CD4-positive, alpha-beta T cell (primary cell): ENCODE measurements around the gene RBMS1. TPM values are rescaled to one million over a fixed set of nuclear protein-coding genes. Genes with fewer than 3 reads are reported as not detected.

Experiments
- ATAC-seq: fragments of 200-7000 bp; cut with Tn5 transposase; one replicate; pipeline ENCODE4 v1.10.0; 2022; ENCODE audit warnings: mild to moderate bottlenecking; ENCODE audit not compliant: poor library complexity
- CTCF ChIA-PET: fragments of 350-600 bp; sonication (Branson Sonifier 250); formaldehyde crosslinking; loops from one replicate; lab custom pipeline; 2021; ENCODE audit warnings: antibody characterized with exemption, inconsistent platforms; lab: Charles Lee
- POLR2A ChIA-PET: fragments of 350-600 bp; sonication (Branson Sonifier 250); formaldehyde crosslinking; loops from one replicate; lab custom pipeline; 2021; ENCODE audit warnings: antibody characterized with exemption, inconsistent platforms; lab: Charles Lee
- DNase-seq, 14 experiments: peaks; one replicate each; pipeline ENCODE4 v3.0.0-alpha.2; 2013 to 2020; ENCODE audit warnings: mixed read lengths in 2 of 14
- H3K27ac ChIP-seq, 2 donors: one replicate each; pipeline versions ENCODE4 v1.5.1 to v1.7.0; 2013; ENCODE audit warnings: low read length in 2 of 2, low read depth in 1 of 2, mild to moderate bottlenecking in 1 of 2
- H3K27me3 ChIP-seq, 2 experiments: 1 replicate in 1 of 2; 2 replicates in 1 of 2; pipeline versions ENCODE4 v1.6.1 to v1.7.0; 2013; ENCODE audit warnings: low read length in 2 of 2, control low read depth in 1 of 2, mild to moderate bottlenecking in 1 of 2, moderate library complexity in 1 of 2; ENCODE audit not compliant: insufficient read depth in 2 of 2, control insufficient read depth in 1 of 2
- H3K36me3 ChIP-seq: one replicate; pipeline ENCODE4 v1.6.1; 2013; ENCODE audit warnings: low read length, control low read depth; ENCODE audit not compliant: insufficient read depth
- H3K4me1 ChIP-seq: one replicate; pipeline ENCODE4 v1.6.1; 2013; ENCODE audit warnings: low read length, control low read depth; ENCODE audit not compliant: insufficient read depth
- H3K4me3 ChIP-seq: one replicate; pipeline ENCODE4 v1.5.1; 2013; ENCODE audit warnings: mild to moderate bottlenecking, low read length, moderate library complexity
- H3K9me3 ChIP-seq, 2 experiments: 1 replicate in 1 of 2; 2 replicates in 1 of 2; pipeline versions ENCODE4 v1.6.1 to v1.7.0; 2013; ENCODE audit warnings: low read length in 2 of 2, mild to moderate bottlenecking in 2 of 2, control low read depth in 1 of 2, moderate library complexity in 1 of 2; ENCODE audit not compliant: control insufficient read depth in 1 of 2, insufficient read depth in 1 of 2
- H3K27ac Mint-ChIP-seq: one replicate; pipeline ENCODE4 v1.8.0; 2020; ENCODE audit warnings: mixed read lengths
- H3K27me3 Mint-ChIP-seq: one replicate; pipeline ENCODE4 v1.8.0; 2021; ENCODE audit warnings: mixed read lengths
- H3K36me3 Mint-ChIP-seq: one replicate; pipeline ENCODE4 v1.8.0; 2021; ENCODE audit warnings: low read depth, mixed read lengths
- H3K4me1 Mint-ChIP-seq: one replicate; pipeline ENCODE4 v1.8.0; 2021; ENCODE audit warnings: low read depth, mixed read lengths
- H3K4me3 Mint-ChIP-seq: one replicate; pipeline ENCODE4 v1.8.0; 2020; ENCODE audit warnings: mild to moderate bottlenecking, mixed read lengths
- H3K9me3 Mint-ChIP-seq: one replicate; pipeline ENCODE4 v1.8.0; 2020; ENCODE audit warnings: mixed read lengths
- intact Hi-C, 2 experiments: fragments of 100-400 bp; cut with DNase I in 1 of 2; cut with micrococcal nuclease in 1 of 2; formaldehyde crosslinking; loops; one replicate each; pipeline versions ENCODE4 v1.15.1 to v1.9.0; 2023 to 2025; cut with DNase I, micrococcal nuclease
- total RNA-seq, 174 experiments: library from RNA in 2 of 174; stranded (reverse) in 2 of 174; gene quantifications; one replicate each; pipeline ENCODE4 v1.2.3 and lab custom pipeline; 2021 to 2026
- TF ChIP-seq, protein P1 (sequence below): fragments of 200-600 bp; IDR thresholded peaks from one replicate; pipeline ENCODE4 v1.8.0; 2022; ENCODE audit warnings: antibody characterized with exemption, mild to moderate bottlenecking

Gene RBMS1
- total RNA-seq, 2 experiments from 2014 or later, result 88.6 to 90.3 TPM

DNA sequence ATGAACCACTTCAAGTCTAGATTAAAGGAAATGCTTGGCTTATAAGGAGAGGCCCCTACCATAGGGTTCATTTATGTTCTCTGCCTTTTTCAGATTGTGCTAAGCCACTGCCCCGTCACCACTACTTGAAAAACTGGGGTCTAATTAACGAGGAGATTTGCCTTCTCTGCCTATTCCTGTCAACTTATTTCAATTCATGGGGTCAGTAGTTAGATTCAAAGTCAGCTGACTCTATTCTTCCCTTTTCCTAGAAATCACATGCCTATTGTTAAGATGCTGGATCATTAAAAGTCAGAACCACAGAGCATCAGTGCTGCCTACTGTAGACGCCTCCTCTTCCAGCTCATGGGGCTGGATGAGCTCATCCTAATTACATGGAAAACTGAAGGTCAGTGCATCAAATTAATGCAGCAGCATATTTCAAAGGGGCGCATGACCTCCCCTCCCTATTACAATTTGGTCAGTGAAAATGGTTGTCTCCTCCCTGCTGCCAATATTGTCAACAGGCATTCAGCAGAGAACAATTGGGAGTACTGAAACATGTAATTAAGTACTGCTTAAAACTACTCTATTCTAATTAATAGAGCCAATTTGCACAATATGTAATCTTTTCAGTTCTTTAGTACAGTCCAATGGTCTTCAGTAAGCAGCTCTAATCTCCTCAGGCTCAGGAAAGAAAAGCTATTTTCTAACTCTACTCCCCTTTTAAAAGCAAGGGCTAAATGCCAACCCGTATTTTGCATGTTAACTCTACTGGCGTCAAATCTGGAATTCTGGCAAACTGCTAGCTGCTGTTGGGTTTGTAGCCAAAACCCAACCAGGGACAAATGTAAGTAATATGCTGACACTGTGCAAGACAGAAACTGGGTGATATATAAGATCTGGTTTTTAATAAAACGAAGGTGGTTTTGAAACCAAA is 176.2 kb downstream of the RBMS1 start:
- H3K9me3 Mint-ChIP-seq, result no peaks in the 10 kb centered on the region
- Histone ChIP-seq H3K27me3 (no peaks in the 10 kb centered on the region), H3K9me3 (no peaks in the 10 kb centered on the region), H3K4me1 (peaks cover 14% of the 10 kb centered on the region), H3K27ac (no peak overlapping the region), H3K36me3 (peaks cover 18% of the 10 kb centered on the region), H3K4me3 (no peak overlapping the region)
- peaks cover 34% of the 10 kb centered on the region for H3K36me3 Mint-ChIP-seq
- peak overlapping the region; percentile 43 for H3K27ac Mint-ChIP-seq
- DNase-seq (no peak), ATAC-seq (no peak)
- H3K4me3 Mint-ChIP-seq, result no peak overlapping the region
- CTCF ChIA-PET, result interaction anchor here (0.7 kb wide), 1 partner anchor 16 kb away, joined by 6 read pairs; no protein-coding TSS in a partner anchor
- H3K27me3 Mint-ChIP-seq, result no peaks in the 10 kb centered on the region
- intact Hi-C loops, result no loop called here
- TF ChIP-seq, protein P1, sequence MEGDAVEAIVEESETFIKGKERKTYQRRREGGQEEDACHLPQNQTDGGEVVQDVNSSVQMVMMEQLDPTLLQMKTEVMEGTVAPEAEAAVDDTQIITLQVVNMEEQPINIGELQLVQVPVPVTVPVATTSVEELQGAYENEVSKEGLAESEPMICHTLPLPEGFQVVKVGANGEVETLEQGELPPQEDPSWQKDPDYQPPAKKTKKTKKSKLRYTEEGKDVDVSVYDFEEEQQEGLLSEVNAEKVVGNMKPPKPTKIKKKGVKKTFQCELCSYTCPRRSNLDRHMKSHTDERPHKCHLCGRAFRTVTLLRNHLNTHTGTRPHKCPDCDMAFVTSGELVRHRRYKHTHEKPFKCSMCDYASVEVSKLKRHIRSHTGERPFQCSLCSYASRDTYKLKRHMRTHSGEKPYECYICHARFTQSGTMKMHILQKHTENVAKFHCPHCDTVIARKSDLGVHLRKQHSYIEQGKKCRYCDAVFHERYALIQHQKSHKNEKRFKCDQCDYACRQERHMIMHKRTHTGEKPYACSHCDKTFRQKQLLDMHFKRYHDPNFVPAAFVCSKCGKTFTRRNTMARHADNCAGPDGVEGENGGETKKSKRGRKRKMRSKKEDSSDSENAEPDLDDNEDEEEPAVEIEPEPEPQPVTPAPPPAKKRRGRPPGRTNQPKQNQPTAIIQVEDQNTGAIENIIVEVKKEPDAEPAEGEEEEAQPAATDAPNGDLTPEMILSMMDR, result no peak
- POLR2A ChIA-PET, result no interaction called here
- peaks cover 71% of the 10 kb centered on the region for H3K4me1 Mint-ChIP-seq

DNA sequence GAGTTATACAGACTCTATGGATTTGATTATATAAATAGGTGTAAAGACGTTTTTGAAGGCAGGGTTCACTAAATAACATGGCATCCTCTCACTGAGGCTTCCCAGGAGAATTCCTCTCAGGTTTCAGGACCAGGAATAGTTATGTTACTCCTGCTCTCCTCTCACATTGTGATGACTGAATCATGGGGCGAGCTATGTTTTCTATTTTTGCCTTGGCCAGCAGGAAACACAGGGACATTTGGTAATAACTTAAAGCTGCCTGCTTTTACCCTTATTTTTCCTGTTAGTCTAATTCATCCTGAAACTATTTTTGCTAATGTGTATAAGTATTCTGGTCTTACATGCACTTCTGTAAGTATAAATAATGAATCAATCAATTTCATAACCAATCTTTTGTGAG is 178.3 kb downstream of the RBMS1 start:
- DNase-seq, result no peak
- no peaks in the 10 kb centered on the region for H3K9me3 Mint-ChIP-seq

DNA sequence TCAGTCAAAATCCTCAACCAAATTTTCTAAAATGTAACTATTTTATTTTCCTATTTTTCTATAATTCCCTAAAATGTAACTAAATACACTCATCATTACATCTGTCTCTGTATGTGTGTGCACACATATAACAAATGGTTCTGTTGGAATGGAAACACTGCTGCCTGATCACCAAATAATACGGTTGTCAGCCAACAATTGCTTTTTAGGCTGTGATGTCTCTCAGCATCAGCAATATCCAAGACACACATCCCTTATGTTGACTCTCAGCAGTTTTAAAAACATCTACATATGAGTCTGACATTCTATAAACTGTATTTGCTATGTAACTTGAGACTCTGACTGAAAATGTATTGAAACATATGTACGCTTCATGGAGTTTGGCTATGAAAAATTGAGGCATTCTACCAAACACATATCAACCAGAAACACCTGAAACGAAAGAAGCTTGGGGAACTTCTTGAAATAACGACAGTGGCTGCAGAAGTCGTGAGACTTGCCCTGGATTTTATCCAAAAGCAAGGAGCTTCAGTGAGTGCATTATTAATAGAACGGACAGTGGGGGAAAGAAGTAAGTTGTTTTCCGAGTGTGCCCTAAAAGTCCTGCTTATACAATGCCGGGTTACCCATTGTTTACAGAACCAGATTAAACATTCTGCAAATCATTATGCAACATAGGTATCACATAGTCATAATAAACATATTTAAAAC is 183.3 kb downstream of the RBMS1 start:
- TF ChIP-seq, protein P1, result no peak
- Mint-ChIP-seq H3K4me3 (no peak overlapping the region), H3K4me1 (peaks cover 40% of the 10 kb centered on the region), H3K27ac (peak overlapping the region; percentile 30), H3K36me3 (peaks cover 69% of the 10 kb centered on the region), H3K27me3 (no peaks in the 10 kb centered on the region), H3K9me3 (no peaks in the 10 kb centered on the region)
- ATAC-seq, result no peak
- intact Hi-C loops, result no loop called here
- Histone ChIP-seq H3K4me3 (no peak overlapping the region), H3K9me3 (no peaks in the 10 kb centered on the region), H3K27me3 (no peaks in the 10 kb centered on the region), H3K36me3 (peaks cover 54% of the 10 kb centered on the region), H3K4me1 (no peaks in the 10 kb centered on the region), H3K27ac (no peak overlapping the region)
- DNase-seq, result no peak
- ChIA-PET POLR2A (no interaction called here), CTCF (no interaction called here)

More for the DNA sequence above, 178.3 kb downstream of the RBMS1 start:
- peaks cover 4% of the 10 kb centered on the region for H3K4me1 ChIP-seq
- TF ChIP-seq, protein P1, result no peak
- no peak overlapping the region for H3K4me3 ChIP-seq
- peaks cover 59% of the 10 kb centered on the region for H3K4me1 Mint-ChIP-seq
- peaks cover 34% of the 10 kb centered on the region for H3K36me3 ChIP-seq
- no peaks in the 10 kb centered on the region for H3K9me3 ChIP-seq
- no peaks in the 10 kb centered on the region for H3K27me3 Mint-ChIP-seq
- H3K36me3 Mint-ChIP-seq, result peaks cover 51% of the 10 kb centered on the region
- POLR2A ChIA-PET, result interaction anchor here (0.6 to 1.6 kb wide), 2 partner anchors 19 to 92 kb away, joined by 3 read pairs; no protein-coding TSS in a partner anchor
- H3K27ac ChIP-seq, result no peak overlapping the region
- CTCF ChIA-PET, result interaction anchor here (0.7 kb wide), 1 partner anchor 9 kb away, joined by 4 read pairs; no protein-coding TSS in a partner anchor
- ATAC-seq, result no peak
- intact Hi-C loops, result no loop called here
- no peak overlapping the region for H3K4me3 Mint-ChIP-seq
- peak overlapping the region; percentile 66 for H3K27ac Mint-ChIP-seq
- no peaks in the 10 kb centered on the region for H3K27me3 ChIP-seq
